Ishikawa (cell line): Measurements from ENCODE around the gene RIN3.

ENCODE experiments used
- FOXM1 ChIP-seq: IDR thresholded peaks from 2 replicates; pipeline ENCODE4 v1.6.1; 2012; ENCODE audit warnings: low read depth, borderline replicate concordance
- MAX ChIP-seq: IDR thresholded peaks from 2 replicates; pipeline ENCODE4 v1.6.1; 2012
- TAF1 ChIP-seq: IDR thresholded peaks from 2 replicates; pipeline ENCODE4 v1.6.1; 2012; ENCODE audit warnings: low read depth, mild to moderate bottlenecking
- TCF12 ChIP-seq: IDR thresholded peaks from 2 replicates; pipeline ENCODE4 v1.6.1; 2012; ENCODE audit warnings: low read depth
- TEAD4 ChIP-seq: IDR thresholded peaks from 2 replicates; pipeline ENCODE4 v1.6.1; 2012
- TF ChIP-seq, protein P1 (sequence below): IDR thresholded peaks from 2 replicates; pipeline ENCODE4 v1.6.1; 2012
- TF ChIP-seq, protein P2 (sequence below): IDR thresholded peaks from 2 replicates; pipeline ENCODE4 v1.6.1; 2012; ENCODE audit warnings: low read depth, mild to moderate bottlenecking

DNA sequence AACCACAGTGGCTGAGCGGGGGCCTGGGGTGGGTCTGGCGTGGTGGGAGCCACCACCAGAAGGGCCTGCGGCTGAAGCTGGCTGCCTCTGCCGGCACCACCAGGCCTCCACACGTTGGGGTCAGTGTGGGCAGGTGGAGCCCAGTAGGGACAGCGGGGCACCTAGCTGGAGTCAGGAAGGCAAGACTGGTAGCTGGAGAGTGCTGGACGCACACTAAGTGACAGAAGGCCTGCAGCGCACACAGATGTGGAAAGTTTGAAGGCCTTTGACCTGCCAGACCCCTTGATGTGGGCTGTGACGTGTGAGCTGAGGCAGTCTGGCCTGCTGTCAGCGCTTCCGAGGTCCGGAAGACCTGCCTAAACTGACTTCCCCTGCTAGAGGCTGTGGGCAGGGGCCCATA lies 26.3 kb downstream of the RIN3 start:
- TF ChIP-seq TEAD4, result no peak
- no peak for TF ChIP-seq TCF12
- no peak for TF ChIP-seq FOXM1
- TF ChIP-seq, protein P1, sequence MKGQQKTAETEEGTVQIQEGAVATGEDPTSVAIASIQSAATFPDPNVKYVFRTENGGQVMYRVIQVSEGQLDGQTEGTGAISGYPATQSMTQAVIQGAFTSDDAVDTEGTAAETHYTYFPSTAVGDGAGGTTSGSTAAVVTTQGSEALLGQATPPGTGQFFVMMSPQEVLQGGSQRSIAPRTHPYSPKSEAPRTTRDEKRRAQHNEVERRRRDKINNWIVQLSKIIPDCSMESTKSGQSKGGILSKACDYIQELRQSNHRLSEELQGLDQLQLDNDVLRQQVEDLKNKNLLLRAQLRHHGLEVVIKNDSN, result no peak
- TF ChIP-seq MAX, result no peak
- TF ChIP-seq, protein P2, sequence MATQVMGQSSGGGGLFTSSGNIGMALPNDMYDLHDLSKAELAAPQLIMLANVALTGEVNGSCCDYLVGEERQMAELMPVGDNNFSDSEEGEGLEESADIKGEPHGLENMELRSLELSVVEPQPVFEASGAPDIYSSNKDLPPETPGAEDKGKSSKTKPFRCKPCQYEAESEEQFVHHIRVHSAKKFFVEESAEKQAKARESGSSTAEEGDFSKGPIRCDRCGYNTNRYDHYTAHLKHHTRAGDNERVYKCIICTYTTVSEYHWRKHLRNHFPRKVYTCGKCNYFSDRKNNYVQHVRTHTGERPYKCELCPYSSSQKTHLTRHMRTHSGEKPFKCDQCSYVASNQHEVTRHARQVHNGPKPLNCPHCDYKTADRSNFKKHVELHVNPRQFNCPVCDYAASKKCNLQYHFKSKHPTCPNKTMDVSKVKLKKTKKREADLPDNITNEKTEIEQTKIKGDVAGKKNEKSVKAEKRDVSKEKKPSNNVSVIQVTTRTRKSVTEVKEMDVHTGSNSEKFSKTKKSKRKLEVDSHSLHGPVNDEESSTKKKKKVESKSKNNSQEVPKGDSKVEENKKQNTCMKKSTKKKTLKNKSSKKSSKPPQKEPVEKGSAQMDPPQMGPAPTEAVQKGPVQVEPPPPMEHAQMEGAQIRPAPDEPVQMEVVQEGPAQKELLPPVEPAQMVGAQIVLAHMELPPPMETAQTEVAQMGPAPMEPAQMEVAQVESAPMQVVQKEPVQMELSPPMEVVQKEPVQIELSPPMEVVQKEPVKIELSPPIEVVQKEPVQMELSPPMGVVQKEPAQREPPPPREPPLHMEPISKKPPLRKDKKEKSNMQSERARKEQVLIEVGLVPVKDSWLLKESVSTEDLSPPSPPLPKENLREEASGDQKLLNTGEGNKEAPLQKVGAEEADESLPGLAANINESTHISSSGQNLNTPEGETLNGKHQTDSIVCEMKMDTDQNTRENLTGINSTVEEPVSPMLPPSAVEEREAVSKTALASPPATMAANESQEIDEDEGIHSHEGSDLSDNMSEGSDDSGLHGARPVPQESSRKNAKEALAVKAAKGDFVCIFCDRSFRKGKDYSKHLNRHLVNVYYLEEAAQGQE, result no peak
- no peak for TF ChIP-seq TAF1
